HCT116 (cell line): ENCODE results near the gene FADD. TPM values are rescaled to one million over a fixed set of nuclear protein-coding genes. Genes with fewer than 3 reads are reported as not detected.

Source experiments
- ATAC-seq: fragments of 200-7000 bp; cut with Tn5 transposase; 2 replicates; pipeline ENCODE4 v1.9.1; 2020; ENCODE audit warnings: mild to moderate bottlenecking, moderate library complexity
- BruUV-seq: library from RNA; stranded (reverse); fragments of 400-500 nt; replicated peaks from 2 replicates; lab custom pipeline; 2021; lab: Mats Ljungman, UMichigan
- CTCF ChIA-PET: fragments of 300-600 bp; sonication (Branson Sonifier 250); formaldehyde crosslinking; loops from one replicate; lab custom pipeline; 2021; ENCODE audit warnings: antibody characterized with exemption; lab: Charles Lee
- POLR2A ChIA-PET: fragments of 300-600, 350-600 bp; sonication (Branson Sonifier 250); formaldehyde crosslinking; loops from one replicate; lab custom pipeline; 2021; ENCODE audit warnings: antibody characterized with exemption; lab: Charles Lee
- RAD21 ChIA-PET, 2 experiments: fragments of 300-600 bp; sonication (Branson Sonifier 250); formaldehyde crosslinking; loops; one replicate each; lab custom pipeline; 2023; ENCODE audit warnings: low total read pairs in 2 of 2; ENCODE audit not compliant: uncharacterized antibody in 2 of 2, unreplicated experiment in 2 of 2, low non-redundant PET in 1 of 2; lab: Charles Lee
- DNase-seq: peaks from one replicate; pipeline ENCODE4 v3.0.0-alpha.2; 2010; ENCODE audit warnings: low read depth, low spot score
- H2AFZ ChIP-seq: fragments of 200-600 bp; shearing (Covaris generic), sonication (generic); 2 replicates; pipeline ENCODE4 v1.6.1; 2017; ENCODE audit warnings: low read depth, mixed run types, mixed read lengths, antibody characterized with exemption, low read length; ENCODE audit not compliant: poor library complexity, severe bottlenecking
- H3K27ac ChIP-seq: 2 replicates; pipeline ENCODE4 v1.5.1; 2012; ENCODE audit warnings: low read depth, low read length
- H3K27me3 ChIP-seq: fragments of 200-600 bp; sonication (generic); 2 replicates; pipeline ENCODE4 v1.6.1; 2016; ENCODE audit warnings: mixed run types, low read length, mixed read lengths; ENCODE audit not compliant: insufficient read depth
- H3K36me3 ChIP-seq, 2 experiments: fragments of 200-500 bp in 1 of 2; fragments of 200-600 bp in 1 of 2; sonication (Bioruptor generic) in 1 of 2; sonication (generic) in 1 of 2; 2 replicates each; pipeline versions ENCODE4 v1.5.1 to v1.6.1; 2014 to 2016; ENCODE audit warnings: low read length in 2 of 2, inconsistent platforms in 1 of 2, mixed read lengths in 1 of 2, mixed run types in 1 of 2; ENCODE audit not compliant: insufficient read depth in 2 of 2, control insufficient read depth in 1 of 2
- H3K4me1 ChIP-seq, 2 experiments: fragments of 200-600 bp in 1 of 2; sonication (generic) in 1 of 2; 2 replicates each; pipeline versions ENCODE4 v1.5.1 to v1.6.1; 2012 to 2017; ENCODE audit warnings: low read length in 2 of 2, inconsistent platforms in 1 of 2, mild to moderate bottlenecking in 1 of 2, mixed read lengths in 1 of 2, mixed run types in 1 of 2, moderate library complexity in 1 of 2; ENCODE audit not compliant: insufficient read depth in 2 of 2, control insufficient read depth in 1 of 2
- H3K4me2 ChIP-seq: fragments of 200-600 bp; sonication (generic); 2 replicates; pipeline ENCODE4 v1.6.1; 2017; ENCODE audit warnings: mixed run types, low read length, mixed read lengths
- H3K4me3 ChIP-seq, 2 experiments: fragments of 200-600 bp in 1 of 2; sonication (generic) in 1 of 2; replicated peaks in 1 of 2; 2 replicates each; pipeline ENCODE4 v1.5.1; 2011 to 2016; ENCODE audit warnings: low read length in 2 of 2, control low read depth in 1 of 2, low read depth in 1 of 2, mild to moderate bottlenecking in 1 of 2, mixed read lengths in 1 of 2, mixed run types in 1 of 2
- H3K79me2 ChIP-seq: fragments of 200-600 bp; sonication (generic); 2 replicates; pipeline ENCODE4 v1.6.1; 2017; ENCODE audit warnings: mild to moderate bottlenecking, mixed run types, low read length, moderate library complexity, mixed read lengths; ENCODE audit not compliant: insufficient read depth
- H3K9ac ChIP-seq: fragments of 200-600 bp; sonication (generic); 2 replicates; pipeline ENCODE4 v1.6.1; 2016; ENCODE audit warnings: low read length, mixed read lengths
- H3K9me2 ChIP-seq: fragments of 200-600 bp; sonication (generic), shearing (Covaris generic); 2 replicates; pipeline ENCODE4 v1.6.1; 2017; ENCODE audit warnings: mixed run types, mild to moderate bottlenecking, moderate library complexity; ENCODE audit not compliant: insufficient read depth
- H3K9me3 ChIP-seq, 2 experiments: fragments of 200-500 bp in 1 of 2; fragments of 200-600 bp in 1 of 2; sonication (Bioruptor generic) in 1 of 2; sonication (generic) in 1 of 2; 2 replicates each; pipeline ENCODE4 v1.6.1; 2014 to 2017; ENCODE audit warnings: low read length in 2 of 2, mixed read lengths in 2 of 2, inconsistent platforms in 1 of 2, low read depth in 1 of 2, mild to moderate bottlenecking in 1 of 2, mixed run types in 1 of 2, moderate library complexity in 1 of 2; ENCODE audit not compliant: control insufficient read depth in 1 of 2, insufficient read depth in 1 of 2
- H4K20me1 ChIP-seq: fragments of 200-600 bp; sonication (generic), shearing (Covaris generic); 2 replicates; pipeline ENCODE4 v1.6.1; 2017; ENCODE audit warnings: mixed run types, mild to moderate bottlenecking, moderate library complexity; ENCODE audit not compliant: insufficient read depth
- ATF3 ChIP-seq: IDR thresholded peaks from 2 replicates; pipeline ENCODE4 v1.6.1; 2012
- CBX3 ChIP-seq: IDR thresholded peaks from 2 replicates; pipeline ENCODE4 v1.6.1; 2012; ENCODE audit warnings: low read depth
- ELF1 ChIP-seq: IDR thresholded peaks from 2 replicates; pipeline ENCODE4 v1.6.1; 2012; ENCODE audit warnings: low read depth, borderline replicate concordance
- EZH2 ChIP-seq: fragments of 200-600 bp; sonication (generic); IDR thresholded peaks from 2 replicates; pipeline ENCODE4 v1.6.1; 2017; ENCODE audit warnings: antibody characterized with exemption, mixed run types
- EZH2phosphoT487 ChIP-seq: fragments of 200-600 bp; IDR thresholded peaks from 2 replicates; pipeline ENCODE4 v1.6.1; 2018; ENCODE audit warnings: antibody characterized with exemption, borderline replicate concordance
- FOSL1 ChIP-seq: IDR thresholded peaks from 2 replicates; pipeline ENCODE4 v1.6.1; 2012; ENCODE audit warnings: low read depth
- JUND ChIP-seq: IDR thresholded peaks from 2 replicates; pipeline ENCODE4 v1.6.1; 2012
- MAX ChIP-seq: IDR thresholded peaks from 2 replicates; pipeline ENCODE4 v1.6.1; 2012
- POLR2A ChIP-seq: IDR thresholded peaks from 2 replicates; pipeline ENCODE4 v1.7.0; 2011; ENCODE audit warnings: borderline replicate concordance; ENCODE audit not compliant: insufficient read depth, insufficient read length; ENCODE audit errors: extremely low read depth
- REST ChIP-seq: IDR thresholded peaks from 2 replicates; pipeline ENCODE4 v1.6.1; 2012; ENCODE audit warnings: low read depth
- SIN3A ChIP-seq: IDR thresholded peaks from 2 replicates; pipeline ENCODE4 v1.6.1; 2012; ENCODE audit warnings: low read depth
- SP1 ChIP-seq: IDR thresholded peaks from 2 replicates; pipeline ENCODE4 v1.6.1; 2012; ENCODE audit warnings: low read depth
- SRF ChIP-seq: IDR thresholded peaks from 2 replicates; pipeline ENCODE4 v1.6.1; 2012; ENCODE audit warnings: low read depth
- TCF7L2 ChIP-seq: IDR thresholded peaks from 2 replicates; pipeline ENCODE4 v1.7.0; 2011; ENCODE audit warnings: borderline replicate concordance, inconsistent platforms; ENCODE audit not compliant: insufficient read depth, insufficient read length; ENCODE audit errors: extremely low read depth
- ZFX ChIP-seq: fragments of 450-650 bp; IDR thresholded peaks from 2 replicates; pipeline ENCODE4 v1.6.1; 2017
- ZNF274 ChIP-seq: fragments of 200-500 bp; sonication (Bioruptor generic); IDR thresholded peaks from 2 replicates; pipeline ENCODE4 v1.6.1; 2014; ENCODE audit warnings: mild to moderate bottlenecking, low read depth, low read length, inconsistent platforms
- intact Hi-C: fragments of 100-400 bp; cut with micrococcal nuclease; formaldehyde crosslinking; loops from 2 replicates; pipeline ENCODE4 v1.10.0; 2022
- total RNA-seq: library from RNA; stranded (reverse); gene quantifications from one replicate; pipeline ENCODE4 v1.2.1, GENCODE V29; 2021; ENCODE audit not compliant: unreplicated experiment

The FADD gene
- total RNA-seq, 1 experiment from 2014 or later = 26.7 TPM

- TF ChIP-seq REST = no peak
- TF ChIP-seq ZFX = peak; percentile 81
- no peak for TF ChIP-seq SRF
- TF ChIP-seq CBX3 = no peak
- TF ChIP-seq, all 23 proteins: peak for 8
Measured at GRCh38 chr11:70202920-70203750, at the start of gene FADD (continued).

GRCh38 chr11:70155386-70155785 is 47.7 kb upstream of the FADD start:
- Histone ChIP-seq H3K36me3 (peaks cover 0 to 6% of the 10 kb centered on the region in 2 experiments; a peak in 1 of 4 replicates), H4K20me1 (no peaks in the 10 kb centered on the region), H3K9ac (no peak overlapping the region), H3K9me2 (no peaks in the 10 kb centered on the region), H3K27me3 (no peaks in the 10 kb centered on the region), H3K4me2 (no peak overlapping the region), H2AFZ (no peak overlapping the region), H3K27ac (no peak overlapping the region), H3K4me3 (no peak overlapping the region), H3K79me2 (no peaks in the 10 kb centered on the region), H3K9me3 (no peaks in the 10 kb centered on the region), H3K4me1 (peaks cover 24 to 27% of the 10 kb centered on the region in 2 experiments)
- ChIA-PET POLR2A (no interaction called here), RAD21 (no interaction called here), CTCF (no interaction called here)
- intact Hi-C loops = no loop called here
- BruUV-seq = no TSS peak
- DNase-seq (no peak), ATAC-seq (no peak)
- TF ChIP-seq FOSL1 (no peak), POLR2A (no peak), CBX3 (no peak), EZH2phosphoT487 (no peak), TCF7L2 (no peak), SIN3A (no peak), REST (no peak), MAX (no peak), EZH2 (no peak), ATF3 (no peak), SP1 (no peak), ELF1 (no peak), ZFX (no peak), JUND (no peak), ZNF274 (no peak)
